Vagina (tissue), 2 donors: ENCODE data around the gene TVP23B.
"Not testable (repeated sequence)": the region's sequence is repeated elsewhere in the genome, so short reads cannot be mapped to it uniquely, and the experiment has no call there.

ENCODE experiments used
- POLR2A ChIP-seq, 2 donors: fragments of 450-650 bp; IDR thresholded peaks; one replicate each; pipeline ENCODE4 v1.6.1; 2017; ENCODE audit warnings: antibody characterized with exemption in 2 of 2, mild to moderate bottlenecking in 2 of 2, moderate library complexity in 2 of 2
- POLR2AphosphoS5 ChIP-seq, 2 donors: sonication (generic); formaldehyde crosslinking; IDR thresholded peaks; one replicate each; pipeline ENCODE4 v1.9.0; 2017; ENCODE audit warnings: antibody characterized with exemption in 2 of 2, mild to moderate bottlenecking in 2 of 2, low read depth in 1 of 2; ENCODE audit not compliant: insufficient read depth in 1 of 2
- TF ChIP-seq, protein P1 (sequence below), 3 experiments: fragments of 450-650 bp in 2 of 3; fragments of 200-600 bp in 1 of 3; sonication (generic) in 1 of 3; IDR thresholded peaks; one replicate each; pipeline ENCODE4 v1.5.1; 2017 to 2019; ENCODE audit warnings: antibody characterized with exemption in 3 of 3, mild to moderate bottlenecking in 2 of 3, moderate library complexity in 2 of 3

DNA sequence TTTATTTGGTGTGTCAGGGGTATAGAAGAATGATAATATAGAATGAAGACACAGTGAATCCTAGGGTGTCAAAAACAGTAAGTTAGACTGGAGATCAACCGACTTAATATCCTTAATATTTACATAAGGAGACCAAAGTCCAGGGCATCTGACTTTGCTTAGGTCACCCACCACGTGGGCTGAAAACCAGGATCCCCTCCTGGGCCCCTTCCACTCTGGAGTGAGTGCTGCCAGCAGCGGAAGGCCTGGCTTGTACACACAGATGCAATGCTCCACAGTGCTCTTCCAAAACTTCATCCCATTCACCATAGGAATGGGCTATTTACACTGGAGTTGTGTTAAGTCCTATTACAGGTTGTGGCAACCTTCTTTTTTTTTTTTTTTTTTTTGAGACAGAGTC, 34.4 kb upstream of the TVP23B start:
- TF ChIP-seq POLR2A (IDR thresholded peaks at IDR 0.05); POLR2AphosphoS5 (IDR thresholded peaks at IDR 0.05; ENCODE audit: insufficient read depth in 1 of 2, low read depth in 1 of 2): not testable (repeated sequence)
- TF ChIP-seq, protein P1, sequence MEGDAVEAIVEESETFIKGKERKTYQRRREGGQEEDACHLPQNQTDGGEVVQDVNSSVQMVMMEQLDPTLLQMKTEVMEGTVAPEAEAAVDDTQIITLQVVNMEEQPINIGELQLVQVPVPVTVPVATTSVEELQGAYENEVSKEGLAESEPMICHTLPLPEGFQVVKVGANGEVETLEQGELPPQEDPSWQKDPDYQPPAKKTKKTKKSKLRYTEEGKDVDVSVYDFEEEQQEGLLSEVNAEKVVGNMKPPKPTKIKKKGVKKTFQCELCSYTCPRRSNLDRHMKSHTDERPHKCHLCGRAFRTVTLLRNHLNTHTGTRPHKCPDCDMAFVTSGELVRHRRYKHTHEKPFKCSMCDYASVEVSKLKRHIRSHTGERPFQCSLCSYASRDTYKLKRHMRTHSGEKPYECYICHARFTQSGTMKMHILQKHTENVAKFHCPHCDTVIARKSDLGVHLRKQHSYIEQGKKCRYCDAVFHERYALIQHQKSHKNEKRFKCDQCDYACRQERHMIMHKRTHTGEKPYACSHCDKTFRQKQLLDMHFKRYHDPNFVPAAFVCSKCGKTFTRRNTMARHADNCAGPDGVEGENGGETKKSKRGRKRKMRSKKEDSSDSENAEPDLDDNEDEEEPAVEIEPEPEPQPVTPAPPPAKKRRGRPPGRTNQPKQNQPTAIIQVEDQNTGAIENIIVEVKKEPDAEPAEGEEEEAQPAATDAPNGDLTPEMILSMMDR (IDR thresholded peaks at IDR 0.05): not testable (repeated sequence)
